ENCODE measurements around the gene MAP2K7.
A peak's percentile ranks its signal among the peaks of the same experiment; 100 is the strongest.
"Not testable (repeated sequence)": the region's sequence is repeated elsewhere in the genome, so short reads cannot be mapped to it uniquely, and the experiment has no call there.

The MAP2K7 gene

GRCh38 chr19:7885818-7886217 is 17.9 kb upstream of the MAP2K7 start:
- DNase-seq: no peak

- no peak for DNase-seq
These were observed 16.1 kb upstream of the MAP2K7 start for GRCh38 chr19:7887408-7888144.

GRCh38 chr19:7888145-7888825 is 15.4 kb upstream of the MAP2K7 start, which contains the start of gene LRRC8E:
LRRC8E (plus strand) TSS chr19:7888510; CDS start chr19:7895604, 7,094 bp downstream.
- peak; percentile 38 to 58 for DNase-seq

- no peak for DNase-seq
These were observed 14.9 kb upstream of the MAP2K7 start for GRCh38 chr19:7888826-7889217.

GRCh38 chr19:7893362-7894101 is 10.1 kb upstream of the MAP2K7 start:
- not testable (repeated sequence) for DNase-seq

GRCh38 chr19:7894612-7895309 is 8.9 kb upstream of the MAP2K7 start:
- no peak for DNase-seq

GRCh38 chr19:7895565-7895964 is 8.1 kb upstream of the MAP2K7 start:
- DNase-seq: no peak

GRCh38 chr19:7897292-7897691 is 6.4 kb upstream of the MAP2K7 start:
- no peak for DNase-seq

- no peak for DNase-seq
These were observed 4.7 kb upstream of the MAP2K7 start for GRCh38 chr19:7898967-7899366.

GRCh38 chr19:7899751-7900378 is 3.8 kb upstream of the MAP2K7 start:
- DNase-seq: no peak

GRCh38 chr19:7900401-7900870 is 3.2 kb upstream of the MAP2K7 start:
- DNase-seq: no peak

GRCh38 chr19:7900931-7901330 is 2.7 kb upstream of the MAP2K7 start:
- DNase-seq: no peak

- no peak for DNase-seq
These were observed 2.3 kb upstream of the MAP2K7 start for GRCh38 chr19:7901337-7901736.

- DNase-seq: no peak
These were observed 857 bp upstream of the MAP2K7 start for GRCh38 chr19:7902796-7903243.

GRCh38 chr19:7904074-7905020 is 670 bp downstream of the MAP2K7 start:
- DNase-seq: no peak

- DNase-seq: no peak
These were observed 1.6 kb downstream of the MAP2K7 start for GRCh38 chr19:7905268-7905667.

GRCh38 chr19:7905859-7906258 is 2.2 kb downstream of the MAP2K7 start:
- no peak for DNase-seq

- DNase-seq: no peak
These were observed 3.4 kb downstream of the MAP2K7 start for GRCh38 chr19:7907122-7907521.

- no peak for DNase-seq
These were observed 3.9 kb downstream of the MAP2K7 start for GRCh38 chr19:7907544-7907943.

- DNase-seq: no peak
These were observed 4.5 kb downstream of the MAP2K7 start for GRCh38 chr19:7908078-7908699.

All from stimulated activated CD4-positive, alpha-beta T cell treated with anti-CD3 and anti-CD28 coated beads, Interleukin-4, amount 100 ng/mL, for 4 hours (primary cell).